Ishikawa (cell line): ENCODE results near the gene ITGA6.

ENCODE experiments used
- CEBPB ChIP-seq: IDR thresholded peaks from 2 replicates; pipeline ENCODE4 v1.6.1; 2012
- EP300 ChIP-seq: IDR thresholded peaks from 2 replicates; pipeline ENCODE4 v1.6.1; 2012; ENCODE audit warnings: borderline replicate concordance

- TF ChIP-seq EP300, result no peak
- no peak for TF ChIP-seq CEBPB
Observed at GRCh38 chr2:172535119-172535518, 107.7 kb downstream of the ITGA6 start.
